Lower leg skin (tissue), 4 donors: Measurements from ENCODE around the gene ZNF768. TPM values are rescaled to one million over a fixed set of nuclear protein-coding genes. Genes with fewer than 3 reads are reported as not detected.

Experiments
- DNase-seq, 2 donors: peaks; one replicate each; pipeline ENCODE4 v3.0.0-alpha.2; 2019; ENCODE audit warnings: low spot score in 2 of 2
- H3K4me3 ChIP-seq: fragments of 200-600 bp; sonication (generic); 2 replicates; pipeline ENCODE4 v1.5.1; 2017; ENCODE audit warnings: mild to moderate bottlenecking, low read depth; ENCODE audit not compliant: poor library complexity, severe bottlenecking
- CTCF ChIP-seq, 3 donors: fragments of 450-650 bp; IDR thresholded peaks; one replicate each; pipeline ENCODE4 v1.5.1; 2016; ENCODE audit warnings: antibody characterized with exemption in 3 of 3, mild to moderate bottlenecking in 3 of 3, moderate library complexity in 2 of 3
- POLR2A ChIP-seq, 2 donors: fragments of 450-650 bp; IDR thresholded peaks; one replicate each; pipeline ENCODE4 v1.6.1; 2016 to 2017; ENCODE audit warnings: antibody characterized with exemption in 2 of 2, mild to moderate bottlenecking in 1 of 2, moderate library complexity in 1 of 2
- WGBS, 2 donors: methylation state at CpG; one replicate each; pipeline ENCODE4 v1.1.5; 2018; 5-methylcytosine and 5-hydroxymethylcytosine counted together
- intact Hi-C: fragments of 100-400 bp; cut with DNase I; formaldehyde crosslinking; loops from one replicate; pipeline ENCODE4 v1.15.0; 2023; ENCODE audit warnings: low total_unique reads
- microRNA-seq, 2 donors: library from miRNA; unstranded; fragments of <30 nt; microRNA quantifications; one replicate each; pipeline ENCODE4, GENCODE V29; 2016; ENCODE audit warnings: borderline replicate concordance in 2 of 2, borderline number of aligned reads in 1 of 2
- total RNA-seq, 4 donors: library from RNA; depleted of rRNA; stranded (reverse); fragments of >200 nt; gene quantifications; one replicate each; pipeline ENCODE4 v1.1.0, GENCODE V29; 2016

ZNF768 gene
- total RNA-seq, 4 donors from 2014 or later = 31.1 to 43.5 (median 41.0) TPM

- TF ChIP-seq CTCF (IDR thresholded peaks at IDR 0.05) (no peak), POLR2A (IDR thresholded peaks at IDR 0.05) (no peak)
- intact Hi-C loops = no loop called here
- DNase-seq = no peak
- 72 to 73% methylated on average over 3 of the region's 3 CpGs for WGBS, 2 donors
- no peak overlapping the region for H3K4me3 ChIP-seq
These were observed 49.4 kb downstream of the ZNF768 start for GRCh38 chr16:30476991-30477390.

GRCh38 chr16:30474684-30475083 lies 51.7 kb downstream of the ZNF768 start:
- DNase-seq = no peak
- WGBS, 2 donors = 88 to 89% methylated on average over 7 of the region's 7 CpGs
- H3K4me3 ChIP-seq = no peak overlapping the region
- TF ChIP-seq CTCF (IDR thresholded peaks at IDR 0.05) (no peak), POLR2A (IDR thresholded peaks at IDR 0.05) (no peak)
- intact Hi-C loops = no loop called here

GRCh38 chr16:30474074-30474452 lies 52.3 kb downstream of the ZNF768 start:
- H3K4me3 ChIP-seq = no peak overlapping the region
- no peak for DNase-seq
- intact Hi-C loops = no loop called here
- 24 to 34% methylated on average over 33 to 35 of the region's 35 CpGs for WGBS, 2 donors
- TF ChIP-seq POLR2A (IDR thresholded peaks at IDR 0.05) (no peak), CTCF (IDR thresholded peaks at IDR 0.05) (no peak)

Small RNA genes within 50 kb of the gene (microRNA-seq; reads per million reads assigned to microRNA genes)
- gene MIR4518 = 0 reads per million in 2 donors

Other genes starting within 250 kb of the ZNF768 start
- 10 to 100 TPM; 33.6 to 43.2 (median 38.5) TPM for gene CD2BP2, start 171.3 kb downstream of the ZNF768 start, total RNA-seq
- gene TBC1D10B, start 156.1 kb downstream of the ZNF768 start, total RNA-seq = 10 to 100 TPM; 33.2 to 51.8 (median 41.9) TPM
- 1 to 10 TPM in 1 of 4 donors, under 1 TPM in 1, not detected in 2; 0.79 to 2.1 TPM for gene MYL11, start 151.8 kb downstream of the ZNF768 start, total RNA-seq
- 1 to 10 TPM in 1 of 4 donors, under 1 TPM in 2, not detected in 1; 0.39 to 1.2 (median 0.91) TPM for gene SEPTIN1, start 144.0 kb downstream of the ZNF768 start, total RNA-seq
- 10 to 100 TPM in 3 of 4 donors, 1 to 10 TPM in 1; 8.3 to 15.6 (median 10.5) TPM for gene ZNF48, start 131.1 kb downstream of the ZNF768 start, total RNA-seq
- 10 to 100 TPM in 3 of 4 donors, 1 to 10 TPM in 1; 5.9 to 12.8 (median 11.0) TPM for gene ZNF771, start 119.0 kb downstream of the ZNF768 start, total RNA-seq
- gene DCTPP1, start 96.5 kb downstream of the ZNF768 start, total RNA-seq = 10 to 100 TPM; 14.7 to 18.8 (median 17.9) TPM
- 10 to 100 TPM; 17.7 to 25.3 (median 23.6) TPM for gene SEPHS2, start 80.7 kb downstream of the ZNF768 start, total RNA-seq
- 1 to 10 TPM; 1.6 to 2.3 (median 1.8) TPM for gene ITGAL, start 53.8 kb downstream of the ZNF768 start, total RNA-seq
- gene ZNF747, start 8.3 kb upstream of the ZNF768 start, total RNA-seq = 10 to 100 TPM in 3 of 4 donors, 1 to 10 TPM in 1; 9.9 to 23.7 (median 19.6) TPM
- 10 to 100 TPM in 3 of 4 donors, 1 to 10 TPM in 1; 8.3 to 12.0 (median 10.3) TPM for gene ZNF764, start 31.8 kb upstream of the ZNF768 start, total RNA-seq
- 10 to 100 TPM; 11.9 to 22.5 (median 16.0) TPM for gene ZNF688, start 45.1 kb upstream of the ZNF768 start, total RNA-seq
- gene ZNF785, start 59.1 kb upstream of the ZNF768 start, total RNA-seq = 10 to 100 TPM in 2 of 4 donors, 1 to 10 TPM in 2; 9.5 to 19.2 (median 10.4) TPM
- gene ZNF689, start 83.8 kb upstream of the ZNF768 start, total RNA-seq = 1 to 10 TPM; 3.2 to 9.1 (median 6.7) TPM
- 10 to 100 TPM; 23.8 to 67.5 (median 37.1) TPM for gene PRR14, start 124.4 kb upstream of the ZNF768 start, total RNA-seq
- gene FBRS, start 131.9 kb upstream of the ZNF768 start, total RNA-seq = 100 to 1,000 TPM in 1 of 4 donors, 10 to 100 TPM in 3; 51.0 to 103 (median 58.3) TPM
- 10 to 100 TPM; 21.7 to 44.0 (median 33.7) TPM for gene SRCAP, start 172.6 kb upstream of the ZNF768 start, total RNA-seq
- 10 to 100 TPM; 20.6 to 39.5 (median 31.5) TPM for gene PHKG2, start 221.9 kb upstream of the ZNF768 start, total RNA-seq
- gene CFAP119, start 235.5 kb upstream of the ZNF768 start, total RNA-seq = 1 to 10 TPM; 1.2 to 4.1 (median 2.6) TPM
- gene RNF40, start 235.8 kb upstream of the ZNF768 start, total RNA-seq = 100 to 1,000 TPM in 1 of 4 donors, 10 to 100 TPM in 3; 82.2 to 112 (median 92.9) TPM